ENCODE results near the gene LCE6A. TPM values are rescaled to one million over a fixed set of nuclear protein-coding genes. Genes with fewer than 3 reads are reported as not detected.

LCE6A gene
- not detected in 2 replicates for total RNA-seq

- no peak for DNase-seq (ENCODE audit: low read depth)
- H3K36me3 ChIP-seq (ENCODE audit: control insufficient read depth, insufficient read depth, low read length), result no peaks in the 10 kb centered on the region
- H3K27me3 ChIP-seq (ENCODE audit: control insufficient read depth, insufficient read depth, low read length), result no peaks in the 10 kb centered on the region
- H3K4me3 ChIP-seq (ENCODE audit: low read depth, low read length), result no peak within 1 kb of the TSS
- no peak for TF ChIP-seq CTCF (IDR thresholded peaks at IDR 0.05; ENCODE audit: insufficient read depth, low read length, poor library complexity, severe bottlenecking)
Observed at GRCh38 chr1:152842556-152842955, at the start of gene LCE6A. TSS of gene LCE6A (plus strand) at chr1:152842856. CDS start at chr1:152843521, 665 bp downstream.

GRCh38 chr1:152795686-152796085, 47.0 kb upstream of the LCE6A start:
- no peaks in the 10 kb centered on the region for H3K36me3 ChIP-seq (ENCODE audit: control insufficient read depth, insufficient read depth, low read length)
- no peaks in the 10 kb centered on the region for H3K27me3 ChIP-seq (ENCODE audit: control insufficient read depth, insufficient read depth, low read length)
- no peak overlapping the region for H3K4me3 ChIP-seq (ENCODE audit: low read depth, low read length)
- no peak for TF ChIP-seq CTCF (IDR thresholded peaks at IDR 0.05; ENCODE audit: insufficient read depth, low read length, poor library complexity, severe bottlenecking)
- no peak for DNase-seq (ENCODE audit: low read depth)

GRCh38 chr1:152796421-152796820, 46.2 kb upstream of the LCE6A start, which contains the start of gene LCE1D:
TSS of gene LCE1D (plus strand) at chr1:152796721. CDS start at chr1:152797795, 1,074 bp downstream.
- no peaks in the 10 kb centered on the region for H3K27me3 ChIP-seq (ENCODE audit: control insufficient read depth, insufficient read depth, low read length)
- no peak for TF ChIP-seq CTCF (IDR thresholded peaks at IDR 0.05; ENCODE audit: insufficient read depth, low read length, poor library complexity, severe bottlenecking)
- H3K4me3 ChIP-seq (ENCODE audit: low read depth, low read length), result no peak within 1 kb of the TSS
- DNase-seq (ENCODE audit: low read depth), result no peak
- no peaks in the 10 kb centered on the region for H3K36me3 ChIP-seq (ENCODE audit: control insufficient read depth, insufficient read depth, low read length)

GRCh38 chr1:152801333-152801732, 41.3 kb upstream of the LCE6A start:
- H3K36me3 ChIP-seq (ENCODE audit: control insufficient read depth, insufficient read depth, low read length), result no peaks in the 10 kb centered on the region
- DNase-seq (ENCODE audit: low read depth), result no peak
- H3K4me3 ChIP-seq (ENCODE audit: low read depth, low read length), result no peak overlapping the region
- H3K27me3 ChIP-seq (ENCODE audit: control insufficient read depth, insufficient read depth, low read length), result no peaks in the 10 kb centered on the region
- TF ChIP-seq CTCF (IDR thresholded peaks at IDR 0.05; ENCODE audit: insufficient read depth, low read length, poor library complexity, severe bottlenecking), result no peak

GRCh38 chr1:152806576-152806975, 36.1 kb upstream of the LCE6A start, which contains the start of gene LCE1C:
TSS of gene LCE1C (minus strand) at chr1:152806651. CDS start at chr1:152805478, 1,173 bp downstream.
- Histone ChIP-seq H3K36me3 (ENCODE audit: control insufficient read depth, insufficient read depth, low read length) (no peaks in the 10 kb centered on the region), H3K27me3 (ENCODE audit: control insufficient read depth, insufficient read depth, low read length) (no peaks in the 10 kb centered on the region), H3K4me3 (ENCODE audit: low read depth, low read length) (no peak within 1 kb of the TSS)
- DNase-seq (ENCODE audit: low read depth), result no peak
- no peak for TF ChIP-seq CTCF (IDR thresholded peaks at IDR 0.05; ENCODE audit: insufficient read depth, low read length, poor library complexity, severe bottlenecking)

GRCh38 chr1:152811050-152811449, 31.6 kb upstream of the LCE6A start:
- H3K36me3 ChIP-seq (ENCODE audit: control insufficient read depth, insufficient read depth, low read length), result no peaks in the 10 kb centered on the region
- no peak overlapping the region for H3K4me3 ChIP-seq (ENCODE audit: low read depth, low read length)
- DNase-seq (ENCODE audit: low read depth), result no peak
- TF ChIP-seq CTCF (IDR thresholded peaks at IDR 0.05; ENCODE audit: insufficient read depth, low read length, poor library complexity, severe bottlenecking), result no peak
- H3K27me3 ChIP-seq (ENCODE audit: control insufficient read depth, insufficient read depth, low read length), result no peaks in the 10 kb centered on the region
